ENCODE measurements around the gene MYT1. TPM values are rescaled to one million over a fixed set of nuclear protein-coding genes. Genes with fewer than 3 reads are reported as not detected.

MYT1 gene
- total and polyA plus RNA-seq, 2 of the 13 experiments (the other 11 are each of a cell fraction or from before 2014, with no cell fraction given), result 0.58 to 2.5 TPM

- TF ChIP-seq ZNF224 (CRISPR knock-in tag; IDR thresholded peaks at IDR 0.05) (no peak), NFAT5 (CRISPR knock-in tag; IDR thresholded peaks at IDR 0.05) (no peak), HOXA7 (CRISPR knock-in tag; IDR thresholded peaks at IDR 0.05) (no peak), RBM22 (optimal IDR thresholded peaks at IDR 0.05; ENCODE audit: low read length) (no peak), RFX3 (CRISPR knock-in tag; IDR thresholded peaks at IDR 0.05) (no peak), ZNF326 (CRISPR knock-in tag; IDR thresholded peaks at IDR 0.05; ENCODE audit: borderline replicate concordance) (no peak), ZNF670 (CRISPR knock-in tag; IDR thresholded peaks at IDR 0.05; ENCODE audit: borderline replicate concordance) (no peak), ZNF710 (CRISPR knock-in tag; IDR thresholded peaks at IDR 0.05; ENCODE audit: borderline replicate concordance) (no peak), NR2F1 (CRISPR knock-in tag; IDR thresholded peaks at IDR 0.05) (no peak), ZNF484 (CRISPR knock-in tag; IDR thresholded peaks at IDR 0.05; ENCODE audit: borderline replicate concordance, low read depth) (no peak), ZNF530 (CRISPR knock-in tag; IDR thresholded peaks at IDR 0.05; ENCODE audit: low read depth) (no peak), ZSCAN30 (CRISPR knock-in tag; IDR thresholded peaks at IDR 0.05) (no peak), RXRB (CRISPR knock-in tag; IDR thresholded peaks at IDR 0.05; ENCODE audit: borderline replicate concordance) (peak; percentile 14; the same call in 1 of the 2 replicates), MED1 (CRISPR knock-in tag; IDR thresholded peaks at IDR 0.05) (0 out of 2 replicates have a peak, but pooled peaks have one; percentile 22), ZNF574 (CRISPR knock-in tag; IDR thresholded peaks at IDR 0.05) (peak; percentile 13; the same call in 1 of the 2 replicates), TEF (CRISPR knock-in tag; IDR thresholded peaks at IDR 0.05) (no peak)
Measured at GRCh38 chr20:64212755-64213154, 48.5 kb downstream of the MYT1 start (continued).

All from HepG2 (cell line).